GM23338 (cell line): ENCODE measurements around the gene ERP27. TPM values are rescaled to one million over a fixed set of nuclear protein-coding genes. Genes with fewer than 3 reads are reported as not detected.

Experiments
- ATAC-seq: fragments of 200-7000 bp; cut with Tn5 transposase; 3 replicates; pipeline ENCODE4 v1.9.1; 2020
- DNase-seq: peaks from one replicate; pipeline ENCODE4 v3.0.0-alpha.2; 2015; ENCODE audit warnings: low spot score
- H2AFZ ChIP-seq: fragments of 200-600 bp; sonication (generic); 2 replicates; pipeline ENCODE4 v1.8.0; 2016; ENCODE audit warnings: antibody characterized with exemption, mild to moderate bottlenecking, moderate library complexity
- H3F3A ChIP-seq: fragments of 200-600 bp; sonication (generic); replicated peaks from 2 replicates; pipeline ENCODE4 v1.8.0; 2017; ENCODE audit warnings: antibody characterized with exemption, mixed run types, low read depth
- H3K27ac ChIP-seq: fragments of 200-600 bp; sonication (generic); 2 replicates; pipeline ENCODE4 v1.6.1; 2016; ENCODE audit warnings: low read depth
- H3K27me3 ChIP-seq: fragments of 200-600 bp; sonication (generic); 2 replicates; pipeline ENCODE4 v1.8.0; 2016; ENCODE audit warnings: mild to moderate bottlenecking, mixed run types, moderate library complexity; ENCODE audit not compliant: insufficient read depth
- H3K36me3 ChIP-seq: fragments of 200-600 bp; sonication (generic); 2 replicates; pipeline ENCODE4 v1.8.0; 2016; ENCODE audit warnings: mild to moderate bottlenecking; ENCODE audit not compliant: insufficient read depth
- H3K4me1 ChIP-seq: fragments of 200-600 bp; sonication (generic); 2 replicates; pipeline ENCODE4 v1.8.0; 2016; ENCODE audit warnings: mild to moderate bottlenecking, moderate library complexity; ENCODE audit not compliant: insufficient read depth
- H3K4me2 ChIP-seq: fragments of 200-600 bp; sonication (generic); 2 replicates; pipeline ENCODE4 v1.7.1; 2017; ENCODE audit warnings: mixed run types
- H3K4me3 ChIP-seq: fragments of 200-600 bp; sonication (generic); 2 replicates; pipeline ENCODE4 v1.6.1; 2016; ENCODE audit warnings: mixed run types
- H3K79me2 ChIP-seq: fragments of 200-600 bp; sonication (generic); replicated peaks from 2 replicates; pipeline ENCODE4 v1.8.0; 2017; ENCODE audit warnings: mild to moderate bottlenecking; ENCODE audit not compliant: insufficient read depth
- H3K9me2 ChIP-seq: fragments of 200-600 bp; sonication (generic); 2 replicates; pipeline ENCODE4 v1.8.0; 2017; ENCODE audit not compliant: insufficient read depth
- H4K20me1 ChIP-seq: fragments of 200-600 bp; sonication (generic); replicated peaks from 2 replicates; pipeline ENCODE4 v1.8.0; 2017; ENCODE audit warnings: mild to moderate bottlenecking; ENCODE audit not compliant: insufficient read depth
- H3K27ac Mint-ChIP-seq: 2 replicates; pipeline ENCODE4 v1.8.0; 2020; ENCODE audit warnings: inconsistent platforms, mild to moderate bottlenecking, moderate library complexity, mixed read lengths
- H3K27me3 Mint-ChIP-seq: 3 replicates; pipeline ENCODE4 v1.8.0; 2022; ENCODE audit warnings: low read depth, mild to moderate bottlenecking, moderate library complexity, mixed read lengths, inconsistent platforms; ENCODE audit not compliant: insufficient read depth, poor library complexity
- H3K36me3 Mint-ChIP-seq: 3 replicates; pipeline ENCODE4 v1.8.0; 2021; ENCODE audit warnings: low read depth, mild to moderate bottlenecking, inconsistent platforms, moderate library complexity, mixed read lengths
- H3K4me1 Mint-ChIP-seq: 3 replicates; pipeline ENCODE4 v1.8.0; 2020; ENCODE audit warnings: mild to moderate bottlenecking, inconsistent platforms, mixed read lengths
- H3K4me3 Mint-ChIP-seq: 3 replicates; pipeline ENCODE4 v1.8.0; 2021; ENCODE audit warnings: moderate library complexity, mild to moderate bottlenecking, inconsistent platforms, mixed read lengths
- H3K9me3 Mint-ChIP-seq: 3 replicates; pipeline ENCODE4 v1.8.0; 2020; ENCODE audit warnings: moderate library complexity, mild to moderate bottlenecking, inconsistent platforms, mixed read lengths
- CREB1 ChIP-seq: fragments of 250-450 bp; sonication (Bioruptor Pico); IDR thresholded peaks from 2 replicates; pipeline ENCODE4 v1.5.0; 2020; ENCODE audit warnings: low read depth, mild to moderate bottlenecking, moderate library complexity
- EZH2 ChIP-seq: fragments of 200-600 bp; sonication (generic); IDR thresholded peaks from one replicate; pipeline ENCODE4 v1.8.0; 2017; ENCODE audit warnings: antibody characterized with exemption, mild to moderate bottlenecking, low read depth; ENCODE audit not compliant: unreplicated experiment
- EZH2phosphoT487 ChIP-seq: fragments of 200-600 bp; sonication (generic); IDR thresholded peaks from one replicate; pipeline ENCODE4 v1.8.1; 2018; ENCODE audit warnings: antibody characterized with exemption; ENCODE audit not compliant: unreplicated experiment
- JUNB ChIP-seq: IDR thresholded peaks from one replicate; pipeline ENCODE4 v1.6.1; 2016; ENCODE audit warnings: antibody characterized with exemption; ENCODE audit not compliant: unreplicated experiment
- NANOG ChIP-seq: IDR thresholded peaks from 2 replicates; pipeline ENCODE4 v1.6.1; 2016; ENCODE audit warnings: antibody characterized with exemption, borderline replicate concordance
- POLR2AphosphoS5 ChIP-seq: IDR thresholded peaks from 2 replicates; pipeline ENCODE4 v1.6.1; 2016; ENCODE audit warnings: antibody characterized with exemption, low read depth
- STAT1 ChIP-seq: IDR thresholded peaks from one replicate; pipeline ENCODE4 v1.6.1; 2016; ENCODE audit warnings: antibody characterized with exemption; ENCODE audit not compliant: unreplicated experiment
- ZNF114 ChIP-seq: fragments of 250-450 bp; sonication (Bioruptor Pico); IDR thresholded peaks from 2 replicates; pipeline ENCODE4 v1.5.0; 2020; ENCODE audit warnings: mild to moderate bottlenecking, moderate library complexity
- polyA plus RNA-seq: library from polyadenylated mRNA; unstranded; fragments of >200 nt; fragmentation: Nextera tagmentation; extraction: Ambion mirVana; gene quantifications from 2 replicates; pipeline ENCODE4 v1.2.1, GENCODE V29; 2016
- total RNA-seq: library from RNA; depleted of rRNA; stranded (reverse); fragments of >200 nt; shearing (Covaris generic); gene quantifications from 2 replicates; pipeline ENCODE4 v1.2.3, GENCODE V29; 2014
- TF ChIP-seq, protein P1 (sequence below): IDR thresholded peaks from 2 replicates; pipeline ENCODE4 v1.6.1; 2016; ENCODE audit warnings: antibody characterized with exemption
- TF ChIP-seq, protein P2 (sequence below): IDR thresholded peaks from one replicate; pipeline ENCODE4 v1.6.1; 2018; ENCODE audit warnings: antibody characterized with exemption; ENCODE audit not compliant: unreplicated experiment
- TF ChIP-seq, protein P3 (sequence below): fragments of 250-450 bp; sonication (Bioruptor Pico); IDR thresholded peaks from 2 replicates; pipeline ENCODE4 v1.5.0; 2020; ENCODE audit warnings: mild to moderate bottlenecking, moderate library complexity
- TF ChIP-seq, protein P4 (sequence below), 2 experiments: fragments of 200-600 bp in 1 of 2; sonication (generic) in 1 of 2; conservative IDR thresholded peaks; 2 replicates each; pipeline versions ENCODE4 v1.5.1 to v1.6.1; 2016 to 2017; ENCODE audit warnings: antibody characterized with exemption in 2 of 2, low read depth in 2 of 2, mild to moderate bottlenecking in 2 of 2, moderate library complexity in 1 of 2

Gene ERP27
- total and polyA plus RNA-seq, 2 experiments from 2014 or later, result not detected

DNA sequence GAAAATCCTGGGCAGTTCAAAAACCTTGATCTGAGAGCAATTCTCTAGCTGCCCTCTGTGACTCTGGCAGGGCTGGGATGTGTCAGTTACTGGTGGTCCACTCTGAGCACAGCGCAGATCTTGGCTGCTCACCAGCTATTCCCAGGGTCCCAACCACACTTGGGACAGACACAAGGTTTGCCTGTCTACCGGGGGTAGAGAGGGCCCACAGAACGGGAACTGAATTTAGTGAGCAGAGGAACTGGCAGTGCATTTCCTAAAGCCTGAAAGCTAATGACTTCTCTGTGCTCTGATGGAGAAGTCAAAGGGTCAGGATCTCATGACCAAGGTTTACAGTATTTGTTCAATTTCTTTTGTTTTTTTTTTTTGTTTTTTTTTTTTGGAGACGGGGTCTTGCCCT, 37.1 kb upstream of the ERP27 start:
- Mint-ChIP-seq H3K4me1 (no peaks in the 10 kb centered on the region; the same call in 2 of the 3 replicates), H3K36me3 (no peaks in the 10 kb centered on the region), H3K27me3 (no peaks in the 10 kb centered on the region)

More for the DNA sequence above, 37.1 kb upstream of the ERP27 start:
- H3K9me2 ChIP-seq, result peaks cover 3% of the 10 kb centered on the region; the same call in 1 of the 2 replicates
- no peaks in the 10 kb centered on the region for H3K27me3 ChIP-seq
- TF ChIP-seq EZH2phosphoT487 (no peak), NANOG (no peak), CREB1 (no peak), EZH2 (no peak), STAT1 (no peak), ZNF114 (CRISPR knock-in tag) (no peak), JUNB (no peak), POLR2AphosphoS5 (no peak)
- TF ChIP-seq, protein P1, sequence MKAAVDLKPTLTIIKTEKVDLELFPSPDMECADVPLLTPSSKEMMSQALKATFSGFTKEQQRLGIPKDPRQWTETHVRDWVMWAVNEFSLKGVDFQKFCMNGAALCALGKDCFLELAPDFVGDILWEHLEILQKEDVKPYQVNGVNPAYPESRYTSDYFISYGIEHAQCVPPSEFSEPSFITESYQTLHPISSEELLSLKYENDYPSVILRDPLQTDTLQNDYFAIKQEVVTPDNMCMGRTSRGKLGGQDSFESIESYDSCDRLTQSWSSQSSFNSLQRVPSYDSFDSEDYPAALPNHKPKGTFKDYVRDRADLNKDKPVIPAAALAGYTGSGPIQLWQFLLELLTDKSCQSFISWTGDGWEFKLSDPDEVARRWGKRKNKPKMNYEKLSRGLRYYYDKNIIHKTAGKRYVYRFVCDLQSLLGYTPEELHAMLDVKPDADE, result no peak
- TF ChIP-seq, protein P2, sequence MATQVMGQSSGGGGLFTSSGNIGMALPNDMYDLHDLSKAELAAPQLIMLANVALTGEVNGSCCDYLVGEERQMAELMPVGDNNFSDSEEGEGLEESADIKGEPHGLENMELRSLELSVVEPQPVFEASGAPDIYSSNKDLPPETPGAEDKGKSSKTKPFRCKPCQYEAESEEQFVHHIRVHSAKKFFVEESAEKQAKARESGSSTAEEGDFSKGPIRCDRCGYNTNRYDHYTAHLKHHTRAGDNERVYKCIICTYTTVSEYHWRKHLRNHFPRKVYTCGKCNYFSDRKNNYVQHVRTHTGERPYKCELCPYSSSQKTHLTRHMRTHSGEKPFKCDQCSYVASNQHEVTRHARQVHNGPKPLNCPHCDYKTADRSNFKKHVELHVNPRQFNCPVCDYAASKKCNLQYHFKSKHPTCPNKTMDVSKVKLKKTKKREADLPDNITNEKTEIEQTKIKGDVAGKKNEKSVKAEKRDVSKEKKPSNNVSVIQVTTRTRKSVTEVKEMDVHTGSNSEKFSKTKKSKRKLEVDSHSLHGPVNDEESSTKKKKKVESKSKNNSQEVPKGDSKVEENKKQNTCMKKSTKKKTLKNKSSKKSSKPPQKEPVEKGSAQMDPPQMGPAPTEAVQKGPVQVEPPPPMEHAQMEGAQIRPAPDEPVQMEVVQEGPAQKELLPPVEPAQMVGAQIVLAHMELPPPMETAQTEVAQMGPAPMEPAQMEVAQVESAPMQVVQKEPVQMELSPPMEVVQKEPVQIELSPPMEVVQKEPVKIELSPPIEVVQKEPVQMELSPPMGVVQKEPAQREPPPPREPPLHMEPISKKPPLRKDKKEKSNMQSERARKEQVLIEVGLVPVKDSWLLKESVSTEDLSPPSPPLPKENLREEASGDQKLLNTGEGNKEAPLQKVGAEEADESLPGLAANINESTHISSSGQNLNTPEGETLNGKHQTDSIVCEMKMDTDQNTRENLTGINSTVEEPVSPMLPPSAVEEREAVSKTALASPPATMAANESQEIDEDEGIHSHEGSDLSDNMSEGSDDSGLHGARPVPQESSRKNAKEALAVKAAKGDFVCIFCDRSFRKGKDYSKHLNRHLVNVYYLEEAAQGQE, result no peak
- TF ChIP-seq, protein P3, sequence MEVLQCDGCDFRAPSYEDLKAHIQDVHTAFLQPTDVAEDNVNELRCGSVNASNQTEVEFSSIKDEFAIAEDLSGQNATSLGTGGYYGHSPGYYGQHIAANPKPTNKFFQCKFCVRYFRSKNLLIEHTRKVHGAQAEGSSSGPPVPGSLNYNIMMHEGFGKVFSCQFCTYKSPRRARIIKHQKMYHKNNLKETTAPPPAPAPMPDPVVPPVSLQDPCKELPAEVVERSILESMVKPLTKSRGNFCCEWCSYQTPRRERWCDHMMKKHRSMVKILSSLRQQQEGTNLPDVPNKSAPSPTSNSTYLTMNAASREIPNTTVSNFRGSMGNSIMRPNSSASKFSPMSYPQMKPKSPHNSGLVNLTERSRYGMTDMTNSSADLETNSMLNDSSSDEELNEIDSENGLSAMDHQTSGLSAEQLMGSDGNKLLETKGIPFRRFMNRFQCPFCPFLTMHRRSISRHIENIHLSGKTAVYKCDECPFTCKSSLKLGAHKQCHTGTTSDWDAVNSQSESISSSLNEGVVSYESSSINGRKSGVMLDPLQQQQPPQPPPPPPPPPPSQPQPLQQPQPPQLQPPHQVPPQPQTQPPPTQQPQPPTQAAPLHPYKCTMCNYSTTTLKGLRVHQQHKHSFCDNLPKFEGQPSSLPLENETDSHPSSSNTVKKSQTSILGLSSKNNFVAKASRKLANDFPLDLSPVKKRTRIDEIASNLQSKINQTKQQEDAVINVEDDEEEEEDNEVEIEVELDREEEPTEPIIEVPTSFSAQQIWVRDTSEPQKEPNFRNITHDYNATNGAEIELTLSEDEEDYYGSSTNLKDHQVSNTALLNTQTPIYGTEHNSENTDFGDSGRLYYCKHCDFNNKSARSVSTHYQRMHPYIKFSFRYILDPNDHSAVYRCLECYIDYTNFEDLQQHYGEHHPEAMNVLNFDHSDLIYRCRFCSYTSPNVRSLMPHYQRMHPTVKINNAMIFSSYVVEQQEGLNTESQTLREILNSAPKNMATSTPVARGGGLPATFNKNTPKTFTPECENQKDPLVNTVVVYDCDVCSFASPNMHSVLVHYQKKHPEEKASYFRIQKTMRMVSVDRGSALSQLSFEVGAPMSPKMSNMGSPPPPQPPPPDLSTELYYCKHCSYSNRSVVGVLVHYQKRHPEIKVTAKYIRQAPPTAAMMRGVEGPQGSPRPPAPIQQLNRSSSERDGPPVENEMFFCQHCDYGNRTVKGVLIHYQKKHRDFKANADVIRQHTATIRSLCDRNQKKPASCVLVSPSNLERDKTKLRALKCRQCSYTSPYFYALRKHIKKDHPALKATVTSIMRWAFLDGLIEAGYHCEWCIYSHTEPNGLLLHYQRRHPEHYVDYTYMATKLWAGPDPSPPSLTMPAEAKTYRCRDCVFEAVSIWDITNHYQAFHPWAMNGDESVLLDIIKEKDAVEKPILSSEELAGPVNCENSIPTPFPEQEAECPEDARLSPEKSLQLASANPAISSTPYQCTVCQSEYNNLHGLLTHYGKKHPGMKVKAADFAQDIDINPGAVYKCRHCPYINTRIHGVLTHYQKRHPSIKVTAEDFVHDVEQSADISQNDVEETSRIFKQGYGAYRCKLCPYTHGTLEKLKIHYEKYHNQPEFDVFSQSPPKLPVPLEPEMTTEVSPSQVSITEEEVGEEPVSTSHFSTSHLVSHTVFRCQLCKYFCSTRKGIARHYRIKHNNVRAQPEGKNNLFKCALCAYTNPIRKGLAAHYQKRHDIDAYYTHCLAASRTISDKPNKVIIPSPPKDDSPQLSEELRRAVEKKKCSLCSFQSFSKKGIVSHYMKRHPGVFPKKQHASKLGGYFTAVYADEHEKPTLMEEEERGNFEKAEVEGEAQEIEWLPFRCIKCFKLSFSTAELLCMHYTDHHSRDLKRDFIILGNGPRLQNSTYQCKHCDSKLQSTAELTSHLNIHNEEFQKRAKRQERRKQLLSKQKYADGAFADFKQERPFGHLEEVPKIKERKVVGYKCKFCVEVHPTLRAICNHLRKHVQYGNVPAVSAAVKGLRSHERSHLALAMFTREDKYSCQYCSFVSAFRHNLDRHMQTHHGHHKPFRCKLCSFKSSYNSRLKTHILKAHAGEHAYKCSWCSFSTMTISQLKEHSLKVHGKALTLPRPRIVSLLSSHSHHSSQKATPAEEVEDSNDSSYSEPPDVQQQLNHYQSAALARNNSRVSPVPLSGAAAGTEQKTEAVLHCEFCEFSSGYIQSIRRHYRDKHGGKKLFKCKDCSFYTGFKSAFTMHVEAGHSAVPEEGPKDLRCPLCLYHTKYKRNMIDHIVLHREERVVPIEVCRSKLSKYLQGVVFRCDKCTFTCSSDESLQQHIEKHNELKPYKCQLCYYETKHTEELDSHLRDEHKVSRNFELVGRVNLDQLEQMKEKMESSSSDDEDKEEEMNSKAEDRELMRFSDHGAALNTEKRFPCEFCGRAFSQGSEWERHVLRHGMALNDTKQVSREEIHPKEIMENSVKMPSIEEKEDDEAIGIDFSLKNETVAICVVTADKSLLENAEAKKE (CRISPR knock-in tag), result no peak
- TF ChIP-seq, protein P4, sequence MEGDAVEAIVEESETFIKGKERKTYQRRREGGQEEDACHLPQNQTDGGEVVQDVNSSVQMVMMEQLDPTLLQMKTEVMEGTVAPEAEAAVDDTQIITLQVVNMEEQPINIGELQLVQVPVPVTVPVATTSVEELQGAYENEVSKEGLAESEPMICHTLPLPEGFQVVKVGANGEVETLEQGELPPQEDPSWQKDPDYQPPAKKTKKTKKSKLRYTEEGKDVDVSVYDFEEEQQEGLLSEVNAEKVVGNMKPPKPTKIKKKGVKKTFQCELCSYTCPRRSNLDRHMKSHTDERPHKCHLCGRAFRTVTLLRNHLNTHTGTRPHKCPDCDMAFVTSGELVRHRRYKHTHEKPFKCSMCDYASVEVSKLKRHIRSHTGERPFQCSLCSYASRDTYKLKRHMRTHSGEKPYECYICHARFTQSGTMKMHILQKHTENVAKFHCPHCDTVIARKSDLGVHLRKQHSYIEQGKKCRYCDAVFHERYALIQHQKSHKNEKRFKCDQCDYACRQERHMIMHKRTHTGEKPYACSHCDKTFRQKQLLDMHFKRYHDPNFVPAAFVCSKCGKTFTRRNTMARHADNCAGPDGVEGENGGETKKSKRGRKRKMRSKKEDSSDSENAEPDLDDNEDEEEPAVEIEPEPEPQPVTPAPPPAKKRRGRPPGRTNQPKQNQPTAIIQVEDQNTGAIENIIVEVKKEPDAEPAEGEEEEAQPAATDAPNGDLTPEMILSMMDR (conservative IDR thresholded peaks at IDR 0.05; ENCODE audit: low read depth in 2 of 2), result no peak
- H3K4me1 ChIP-seq, result no peaks in the 10 kb centered on the region
- no peaks in the 10 kb centered on the region for H3K79me2 ChIP-seq
- H2AFZ ChIP-seq, result no peak overlapping the region
- no peak for ATAC-seq
- H3K4me3 Mint-ChIP-seq, result no peak overlapping the region
- no peak overlapping the region for H3K4me3 ChIP-seq
- H3K36me3 ChIP-seq, result no peaks in the 10 kb centered on the region
- H3K9me3 Mint-ChIP-seq, result no peaks in the 10 kb centered on the region
- H3K27ac Mint-ChIP-seq, result no peak overlapping the region
- no peaks in the 10 kb centered on the region for H4K20me1 ChIP-seq
- no peak for DNase-seq
- no peaks in the 10 kb centered on the region for H3F3A ChIP-seq
- H3K4me2 ChIP-seq, result no peak overlapping the region
- no peak overlapping the region for H3K27ac ChIP-seq
